Fibroblast of mammary gland (primary cell): ENCODE results near the gene LEFTY1.

ENCODE experiments used
- DNase-seq: peaks from one replicate; pipeline ENCODE4 v3.0.0-alpha.2; 2010; ENCODE audit warnings: low read depth
- H3K4me3 ChIP-seq: 2 replicates; pipeline ENCODE4 v1.5.1; 2011; ENCODE audit warnings: low read depth, mild to moderate bottlenecking, low read length, moderate library complexity; ENCODE audit not compliant: control insufficient read depth
- CTCF ChIP-seq: conservative IDR thresholded peaks from 2 replicates; pipeline ENCODE4 v1.5.1; 2011; ENCODE audit warnings: low read depth, low read length, inconsistent platforms; ENCODE audit not compliant: control insufficient read depth, insufficient read depth

LEFTY1 gene

GRCh38 chr1:225866061-225866837 is 22.7 kb downstream of the LEFTY1 start:
- TF ChIP-seq CTCF = no peak
- no peak overlapping the region for H3K4me3 ChIP-seq
- DNase-seq = peak; percentile 76

GRCh38 chr1:225865514-225865913 is 23.4 kb downstream of the LEFTY1 start:
- no peak for DNase-seq

GRCh38 chr1:225863167-225863566 is 25.8 kb downstream of the LEFTY1 start:
- no peak for TF ChIP-seq CTCF
- no peak overlapping the region for H3K4me3 ChIP-seq
- peak; percentile 42 for DNase-seq

More at GRCh38 chr1:225865514-225865913, 23.4 kb downstream of the LEFTY1 start:
- no peak for TF ChIP-seq CTCF
- no peak overlapping the region for H3K4me3 ChIP-seq

GRCh38 chr1:225862581-225862950 is 26.4 kb downstream of the LEFTY1 start:
- H3K4me3 ChIP-seq = no peak overlapping the region
- DNase-seq = no peak
- TF ChIP-seq CTCF = no peak

- no peak for TF ChIP-seq CTCF
- DNase-seq = no peak
- H3K4me3 ChIP-seq = no peak overlapping the region
Measured at GRCh38 chr1:225861834-225862580, 26.9 kb downstream of the LEFTY1 start.

GRCh38 chr1:225860876-225861441 is 28.0 kb downstream of the LEFTY1 start:
- TF ChIP-seq CTCF = no peak
- no peak for DNase-seq

More at GRCh38 chr1:225860876-225861441, 28.0 kb downstream of the LEFTY1 start:
- no peak overlapping the region for H3K4me3 ChIP-seq
